PC-9 (cell line): ENCODE results near the gene LNP1.

Source experiments
- CTCF ChIP-seq: fragments of 200-600 bp; sonication (generic); conservative IDR thresholded peaks from 2 replicates; pipeline ENCODE4 v1.6.1; 2017; ENCODE audit warnings: mixed run types, antibody characterized with exemption, mild to moderate bottlenecking, moderate library complexity
- EZH2 ChIP-seq: fragments of 200-600 bp; sonication (generic); IDR thresholded peaks from 2 replicates; pipeline ENCODE4 v1.8.0; 2017; ENCODE audit warnings: antibody characterized with exemption, low read depth

GRCh38 chr3:100457811-100458210 lies 56.5 kb downstream of the LNP1 start:
- no peak for TF ChIP-seq CTCF
- TF ChIP-seq EZH2: no peak
